Activated CD8-positive, alpha-beta memory T cell treated with anti-CD3 and anti-CD28 coated beads, Interleukin-2, amount 50 U/mL, for 24 hours (primary cell): ENCODE data around the gene CEACAM16.

Experiments
- DNase-seq: peaks from one replicate; pipeline ENCODE4 v3.0.0-alpha.2; 2020; ENCODE audit errors: extremely low read depth

Gene CEACAM16

GRCh38 chr19:44746616-44746945 is 47.6 kb downstream of the CEACAM16 start:
- DNase-seq: no peak

DNA sequence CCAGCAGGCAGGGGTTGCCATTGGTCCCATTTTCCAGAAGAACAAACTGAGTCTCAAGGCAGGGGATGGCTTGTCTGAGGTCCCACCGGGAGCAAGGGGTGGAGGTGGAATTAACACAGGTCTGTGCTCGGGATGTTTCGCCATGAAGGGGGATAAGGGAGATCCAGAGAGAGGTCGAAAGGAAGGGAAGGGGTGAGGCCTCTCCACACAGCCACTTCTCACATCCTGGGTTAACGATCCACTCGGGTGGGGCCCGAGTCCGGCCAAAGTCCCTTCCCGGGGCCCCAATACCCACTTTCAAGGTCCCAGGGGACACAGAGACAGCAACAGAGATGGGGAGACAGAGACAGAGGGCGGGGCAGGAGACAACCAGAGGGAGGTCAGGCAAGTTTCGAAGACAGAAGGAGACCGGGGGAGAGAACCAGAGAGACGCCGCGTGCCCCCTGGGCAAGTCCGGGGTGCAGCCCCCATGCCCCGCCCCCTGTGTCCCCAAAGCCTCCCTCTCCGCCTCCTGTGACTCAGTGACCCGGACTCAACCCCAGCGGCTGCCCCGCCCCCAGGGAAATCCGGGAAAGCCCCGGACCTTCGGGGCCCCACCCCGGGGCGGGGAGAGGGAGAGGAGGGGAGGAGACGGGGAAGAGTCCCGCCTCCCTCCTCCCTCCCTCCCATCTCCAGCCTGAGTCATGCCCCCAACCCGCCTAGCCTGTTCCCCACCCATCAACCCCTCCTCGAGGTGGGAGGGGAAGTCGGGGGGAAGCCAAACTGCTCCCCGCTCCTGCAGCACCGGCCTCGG is 48.2 kb downstream of the CEACAM16 start:
- peak; percentile 79 for DNase-seq

- DNase-seq: no peak
Observed at GRCh38 chr19:44747739-44748425, 48.9 kb downstream of the CEACAM16 start.

DNA sequence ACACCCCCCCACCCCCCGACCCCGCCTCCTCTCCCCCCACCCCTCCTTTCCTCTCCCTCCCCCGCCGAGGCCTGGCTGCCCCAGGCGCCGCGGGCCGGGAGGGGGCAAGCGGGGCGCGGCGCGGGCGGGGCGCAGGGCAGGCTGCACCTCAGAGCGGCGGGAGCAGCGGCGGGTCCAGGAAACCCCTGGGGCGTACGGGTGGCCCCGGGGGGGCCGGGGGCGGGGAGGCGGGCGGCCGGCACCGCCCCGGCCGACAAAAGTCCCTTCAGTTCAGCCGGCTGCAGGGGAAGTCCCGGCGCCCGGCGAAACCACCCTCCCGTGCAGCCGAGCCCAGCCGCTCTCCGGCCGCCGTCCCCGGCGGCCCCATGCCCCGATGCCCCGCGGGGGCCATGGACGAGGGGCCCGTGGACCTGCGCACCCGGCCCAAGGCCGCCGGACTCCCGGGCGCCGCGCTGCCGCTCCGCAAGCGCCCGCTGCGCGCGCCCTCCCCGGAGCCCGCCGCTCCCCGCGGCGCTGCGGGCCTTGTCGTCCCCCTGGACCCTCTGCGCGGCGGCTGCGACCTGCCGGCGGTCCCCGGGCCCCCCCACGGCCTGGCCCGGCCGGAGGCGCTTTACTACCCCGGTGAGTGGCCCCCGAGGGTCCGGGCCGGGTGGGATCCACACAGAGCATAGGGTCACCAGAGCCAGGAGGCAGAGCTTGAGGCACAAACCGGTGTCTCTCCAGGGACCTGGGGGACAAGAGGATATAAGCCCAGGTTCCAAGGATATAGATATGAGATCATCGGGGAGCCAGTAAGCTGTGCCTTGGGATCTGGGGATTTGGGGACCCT is 49.7 kb downstream of the CEACAM16 start, which contains the start of gene BCL3:
BCL3 (plus strand) TSS at position 283 of the 829 bp plus-strand sequence; CDS start at position 366, 83 bp downstream.
- no peak for DNase-seq

DNA sequence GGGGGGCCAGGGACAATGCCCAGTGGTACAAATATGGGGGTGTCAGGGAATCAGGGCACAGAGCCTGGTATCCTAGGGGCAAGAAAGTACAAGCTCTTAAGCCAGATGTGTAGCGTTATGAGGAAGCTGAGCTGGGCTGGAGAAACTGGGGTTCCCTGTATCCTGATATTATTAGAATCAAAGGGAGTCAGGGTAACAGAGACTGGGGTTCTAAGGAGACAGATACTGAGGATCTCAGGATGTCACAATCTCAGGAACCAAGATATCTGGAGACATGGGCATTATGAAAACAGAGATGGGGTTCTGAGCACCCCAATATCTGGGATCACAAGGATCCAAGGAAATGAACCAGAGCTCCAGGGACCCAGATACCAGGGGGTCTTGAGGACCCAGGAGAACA is 50.3 kb downstream of the CEACAM16 start:
- no peak for DNase-seq

GRCh38 chr19:44749994-44750393 is 51.0 kb downstream of the CEACAM16 start:
- DNase-seq: no peak

- DNase-seq: no peak
Observed at GRCh38 chr19:44752123-44752815, 53.3 kb downstream of the CEACAM16 start.

DNA sequence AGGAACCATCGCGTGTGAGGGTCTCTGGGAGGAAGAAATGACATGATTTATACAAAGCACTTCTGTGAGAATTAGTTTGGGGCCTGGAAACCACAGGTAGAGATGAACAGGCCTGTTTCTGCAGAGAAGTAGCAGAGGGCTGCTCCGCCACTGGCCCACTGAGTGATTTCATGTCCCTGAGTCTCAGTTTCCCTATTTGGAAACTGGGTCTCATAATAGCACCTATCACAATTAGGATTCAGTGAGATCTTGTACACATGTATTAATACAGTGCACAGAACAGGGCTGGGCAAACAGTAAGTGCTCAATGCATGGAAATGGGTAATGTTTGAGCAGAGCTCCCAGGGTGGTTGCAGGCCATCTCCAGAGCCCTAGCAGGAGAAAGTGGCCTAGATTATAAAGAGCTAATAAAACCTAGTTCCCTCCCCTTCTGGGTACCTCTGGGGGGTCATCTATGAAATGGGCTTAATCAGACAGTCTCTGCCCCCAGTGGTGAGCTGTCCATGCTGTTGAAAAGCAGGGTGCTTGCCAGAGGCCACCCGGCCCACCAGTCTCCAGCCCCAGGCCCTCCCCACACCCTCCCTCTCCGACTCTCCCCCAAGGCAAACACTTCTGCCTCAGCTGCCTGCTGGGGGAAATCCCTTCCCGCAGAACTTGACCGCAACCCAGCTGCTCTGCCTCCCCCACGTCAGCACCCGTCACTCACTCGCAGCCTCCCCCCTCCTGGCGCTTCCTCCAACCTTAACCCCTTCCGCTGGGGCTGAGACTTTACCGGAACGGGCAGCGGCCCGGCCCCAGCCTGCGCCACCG is 54.1 kb downstream of the CEACAM16 start:
- peak; percentile 90 for DNase-seq

DNA sequence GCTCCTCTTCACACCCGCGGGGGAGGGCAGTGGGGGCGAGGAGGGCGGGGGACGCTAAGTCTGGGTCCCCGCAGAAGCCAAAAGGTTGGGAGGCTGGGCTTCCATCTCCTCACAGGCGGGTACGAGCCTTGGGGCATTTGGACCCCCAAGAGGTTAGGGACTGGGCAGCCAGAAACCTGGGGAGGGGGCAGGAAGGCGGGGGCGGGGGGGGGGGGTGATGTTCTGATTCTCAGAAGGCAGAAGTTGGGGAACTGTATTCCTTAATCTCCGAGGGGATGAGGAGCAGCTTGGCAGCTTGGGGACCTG is 54.6 kb downstream of the CEACAM16 start:
- no peak for DNase-seq

DNA sequence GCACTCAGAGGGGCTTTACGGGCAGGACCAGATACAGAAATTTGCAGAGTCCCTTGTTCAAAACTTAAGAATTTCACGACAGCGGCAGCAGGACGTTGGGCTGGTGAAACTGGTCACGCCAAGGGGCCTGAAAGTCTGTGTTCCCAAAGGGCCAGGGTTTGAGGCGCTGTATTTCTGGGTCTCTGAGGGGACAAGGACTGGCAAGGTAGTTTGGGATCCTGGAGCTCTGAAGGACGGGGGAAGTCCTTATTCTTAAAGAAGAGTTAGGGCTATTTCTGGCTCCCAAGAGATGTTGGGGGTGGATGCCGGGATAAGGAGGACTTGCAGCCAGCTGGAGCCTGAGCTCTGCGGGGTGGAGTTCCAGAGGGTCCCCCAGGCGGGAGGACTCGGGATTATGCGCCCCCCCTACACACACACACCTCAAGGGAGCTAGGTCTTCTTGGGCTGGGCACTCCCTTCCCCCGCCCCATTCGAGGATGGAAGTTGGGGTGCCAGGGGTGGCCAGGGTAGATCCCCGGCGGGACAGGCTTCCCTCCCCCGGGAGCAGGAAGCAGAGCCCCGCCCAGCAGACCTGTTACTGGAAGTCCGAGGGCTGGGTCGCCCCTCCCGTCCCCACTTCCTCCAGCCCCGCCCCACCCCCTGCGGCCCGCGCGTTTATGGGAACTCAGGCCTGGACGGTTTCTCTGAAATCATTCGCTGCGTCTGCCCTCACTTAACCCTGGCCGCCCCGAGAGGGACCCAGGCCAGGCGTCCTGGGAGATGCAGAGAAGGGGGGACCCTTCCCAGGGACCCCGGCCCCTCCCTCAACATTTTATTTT is 55.2 kb downstream of the CEACAM16 start:
- DNase-seq: peak; percentile 58

- no peak for DNase-seq
Observed at GRCh38 chr19:44754750-44755080, 55.8 kb downstream of the CEACAM16 start.

DNA sequence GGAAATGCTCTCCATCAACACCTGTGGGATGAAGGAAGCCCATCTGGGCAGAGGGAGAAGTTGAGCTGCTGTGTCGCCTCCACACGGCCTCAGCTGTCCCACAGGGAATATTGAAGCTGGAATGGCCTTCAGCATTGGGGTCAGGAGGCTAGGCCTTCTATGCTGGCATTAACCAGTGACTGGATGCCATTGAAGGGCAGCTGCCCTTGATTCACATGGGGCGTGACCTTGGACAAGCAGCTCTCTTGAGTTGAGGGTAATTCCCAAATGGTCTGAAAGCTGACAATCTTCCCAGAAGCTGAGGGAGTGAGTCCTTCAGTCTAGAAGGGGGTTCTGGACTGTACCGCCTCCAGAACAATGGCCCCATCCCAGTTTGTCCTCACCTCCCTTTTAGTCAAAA is 56.3 kb downstream of the CEACAM16 start:
- no peak for DNase-seq

GRCh38 chr19:44756089-44756562 is 57.2 kb downstream of the CEACAM16 start:
- DNase-seq: no peak

- no peak for DNase-seq
Observed at GRCh38 chr19:44757057-44757734, 58.2 kb downstream of the CEACAM16 start.

GRCh38 chr19:44757735-44758505 is 59.0 kb downstream of the CEACAM16 start:
- no peak for DNase-seq

GRCh38 chr19:44758596-44758995 is 59.6 kb downstream of the CEACAM16 start:
- no peak for DNase-seq

GRCh38 chr19:44759083-44759804 is 60.3 kb downstream of the CEACAM16 start:
- DNase-seq: no peak
